HepG2 (cell line): ENCODE results near the gene RBSN. TPM values are rescaled to one million over a fixed set of nuclear protein-coding genes. Genes with fewer than 3 reads are reported as not detected.

Experiments
- FOXA1 ChIP-seq, 2 experiments: fragments of 450-650 bp in 1 of 2; sonication (generic) in 1 of 2; formaldehyde crosslinking in 1 of 2; IDR thresholded peaks; 2 replicates each; pipeline versions ENCODE4 v1.4.0 to v1.6.1; 2016 to 2020; ENCODE audit warnings: missing genetic modification reagents in 1 of 2
- GFI1 ChIP-seq: sonication (generic); formaldehyde crosslinking; IDR thresholded peaks from 2 replicates; pipeline ENCODE4 v1.5.0; 2020; ENCODE audit warnings: missing genetic modification reagents, mild to moderate bottlenecking, borderline replicate concordance
- KDM5B ChIP-seq: sonication (generic); formaldehyde crosslinking; IDR thresholded peaks from 2 replicates; pipeline ENCODE4 v1.4.0; 2020; ENCODE audit warnings: missing genetic modification reagents, mild to moderate bottlenecking, borderline replicate concordance
- KMT2A ChIP-seq: sonication (generic); formaldehyde crosslinking; IDR thresholded peaks from 2 replicates; pipeline ENCODE4 v1.4.0; 2020; ENCODE audit warnings: missing genetic modification reagents
- LBX2 ChIP-seq: sonication (generic); formaldehyde crosslinking; IDR thresholded peaks from 2 replicates; pipeline ENCODE4 v1.5.0; 2020; ENCODE audit warnings: missing genetic modification reagents, mild to moderate bottlenecking, borderline replicate concordance
- MAF1 ChIP-seq: sonication (generic); formaldehyde crosslinking; IDR thresholded peaks from 2 replicates; pipeline ENCODE4 v1.5.0; 2020; ENCODE audit warnings: missing genetic modification reagents, borderline replicate concordance
- NCOA2 ChIP-seq: sonication (generic); formaldehyde crosslinking; IDR thresholded peaks from 2 replicates; pipeline ENCODE4 v1.8.0; 2022; ENCODE audit warnings: inconsistent platforms
- PCBP1 ChIP-seq: fragments of 200-400 bp; formaldehyde crosslinking; IDR thresholded peaks from 2 replicates; pipeline ENCODE4 v1.6.1; 2017; ENCODE audit warnings: mild to moderate bottlenecking, low read depth, low read length, borderline replicate concordance
- PRMT3 ChIP-seq: sonication (generic); formaldehyde crosslinking; IDR thresholded peaks from 2 replicates; pipeline ENCODE4 v1.8.1; 2022; ENCODE audit warnings: low read depth, mild to moderate bottlenecking, moderate library complexity, missing genetic modification reagents, borderline replicate concordance
- SMARCE1 ChIP-seq: fragments of 450-650 bp; IDR thresholded peaks from 2 replicates; pipeline ENCODE4 v1.6.1; 2017; ENCODE audit warnings: borderline replicate concordance
- U2AF2 ChIP-seq: fragments of 200-400 bp; formaldehyde crosslinking; IDR thresholded peaks from 2 replicates; pipeline ENCODE4 v1.6.1; 2017; ENCODE audit warnings: low read depth, mild to moderate bottlenecking, low read length
- ZBTB8A ChIP-seq: sonication (generic); formaldehyde crosslinking; IDR thresholded peaks from 2 replicates; pipeline ENCODE4 v1.4.0; 2020; ENCODE audit warnings: mild to moderate bottlenecking, low read depth, missing genetic modification reagents, borderline replicate concordance
- ZNF260 ChIP-seq: sonication (generic); formaldehyde crosslinking; IDR thresholded peaks from 2 replicates; pipeline ENCODE4 v1.4.0; 2020; ENCODE audit warnings: missing genetic modification reagents, low read depth, mild to moderate bottlenecking, borderline replicate concordance
- ZNF333 ChIP-seq: sonication (generic); formaldehyde crosslinking; IDR thresholded peaks from 2 replicates; pipeline ENCODE4 v1.4.0; 2020; ENCODE audit warnings: mild to moderate bottlenecking, missing genetic modification reagents, borderline replicate concordance
- ZNF556 ChIP-seq: sonication (generic); formaldehyde crosslinking; IDR thresholded peaks from 2 replicates; pipeline ENCODE4 v1.4.0; 2020; ENCODE audit warnings: mild to moderate bottlenecking, missing genetic modification reagents, borderline replicate concordance
- ZNF577 ChIP-seq: sonication (generic); formaldehyde crosslinking; IDR thresholded peaks from 2 replicates; pipeline ENCODE4 v1.4.0; 2020; ENCODE audit warnings: mild to moderate bottlenecking, low read depth, missing genetic modification reagents, borderline replicate concordance
- ZNF639 ChIP-seq: conservative IDR thresholded peaks from 2 replicates; pipeline ENCODE4 v1.6.1; 2018; ENCODE audit warnings: missing genetic modification reagents
- polyA plus RNA-seq, 8 experiments: library from polyadenylated mRNA; depleted of rRNA in 3 of 8; stranded (reverse) in 7 of 8; unstranded in 1 of 8; fragments of >200 nt; fragmentation: Illumina TruSeq in 4 of 8; extraction: Trizol in 4 of 8; gene quantifications; 2 replicates each; pipeline versions ENCODE4 v1.2.1 to v1.2.3, GENCODE V29; 2011 to 2016; ENCODE audit warnings: low read depth in 4 of 8, missing spikeins in 1 of 8, mixed read lengths in 1 of 8; ENCODE audit not compliant: insufficient read depth in 1 of 8
- total RNA-seq, 5 experiments: library from RNA; depleted of rRNA; stranded (reverse); fragments of >200 nt; fragmentation: Illumina TruSeq; extraction: Trizol; gene quantifications; 2 replicates each; pipeline ENCODE4 v1.2.3, GENCODE V29; 2016; ENCODE audit warnings: low read depth in 1 of 5
- TF ChIP-seq, protein P1 (sequence below): sonication (generic); formaldehyde crosslinking; IDR thresholded peaks from 2 replicates; pipeline ENCODE4 v1.4.0; 2020; ENCODE audit warnings: missing genetic modification reagents, low read depth, mild to moderate bottlenecking, borderline replicate concordance
- TF ChIP-seq, protein P2 (sequence below): sonication (generic); formaldehyde crosslinking; IDR thresholded peaks from 2 replicates; pipeline ENCODE4 v1.4.0; 2020; ENCODE audit warnings: missing genetic modification reagents
- TF ChIP-seq, protein P3 (sequence below): sonication (generic); formaldehyde crosslinking; IDR thresholded peaks from 2 replicates; pipeline ENCODE4 v1.5.0; 2020; ENCODE audit warnings: missing genetic modification reagents
- TF ChIP-seq, protein P4 (sequence below): IDR thresholded peaks from 2 replicates; pipeline ENCODE4 v1.6.1; 2016; ENCODE audit warnings: missing biosample characterization, missing genetic modification reagents, low read depth

RBSN gene
- total and polyA plus RNA-seq, 2 of the 13 experiments (the other 11 are each of a cell fraction or from before 2014, with no cell fraction given), result 7.9 to 11.8 TPM

- TF ChIP-seq ZNF639 (CRISPR knock-in tag) (peak; percentile 66), LBX2 (CRISPR knock-in tag) (0 out of 2 replicates have a peak, but pooled peaks have one; percentile 44), PRMT3 (CRISPR knock-in tag) (no peak), ZBTB8A (CRISPR knock-in tag) (no peak), NCOA2 (CRISPR knock-in tag) (peak; percentile 56; the same call in 1 of the 2 replicates), ZNF260 (no peak), U2AF2 (no peak), ZNF556 (peak; percentile 69; the same call in 1 of the 2 replicates), SMARCE1 (no peak), ZNF333 (peak; percentile 70; the same call in 1 of the 2 replicates), ZNF577 (CRISPR knock-in tag) (no peak), GFI1 (CRISPR knock-in tag) (peak; percentile 62; the same call in 1 of the 2 replicates), KDM5B (CRISPR knock-in tag) (peak; percentile 89), FOXA1 (IDR thresholded peaks at IDR 0.05) (no peak), FOXA1 (CRISPR knock-in tag; IDR thresholded peaks at IDR 0.05) (no peak), PCBP1 (no peak), KMT2A (peak; percentile 84; the same call in 1 of the 2 replicates), MAF1 (CRISPR knock-in tag) (0 out of 2 replicates have a peak, but pooled peaks have one; percentile 68)
- TF ChIP-seq, protein P1, sequence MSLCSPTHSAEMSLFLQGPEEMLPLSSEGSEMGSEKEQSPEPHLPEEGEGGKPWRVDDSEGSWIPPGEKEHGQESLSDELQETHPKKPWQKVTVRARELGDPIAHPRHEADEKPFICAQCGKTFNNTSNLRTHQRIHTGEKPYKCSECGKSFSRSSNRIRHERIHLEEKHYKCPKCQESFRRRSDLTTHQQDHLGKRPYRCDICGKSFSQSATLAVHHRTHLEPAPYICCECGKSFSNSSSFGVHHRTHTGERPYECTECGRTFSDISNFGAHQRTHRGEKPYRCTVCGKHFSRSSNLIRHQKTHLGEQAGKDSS (CRISPR knock-in tag), result no peak
- TF ChIP-seq, protein P2, sequence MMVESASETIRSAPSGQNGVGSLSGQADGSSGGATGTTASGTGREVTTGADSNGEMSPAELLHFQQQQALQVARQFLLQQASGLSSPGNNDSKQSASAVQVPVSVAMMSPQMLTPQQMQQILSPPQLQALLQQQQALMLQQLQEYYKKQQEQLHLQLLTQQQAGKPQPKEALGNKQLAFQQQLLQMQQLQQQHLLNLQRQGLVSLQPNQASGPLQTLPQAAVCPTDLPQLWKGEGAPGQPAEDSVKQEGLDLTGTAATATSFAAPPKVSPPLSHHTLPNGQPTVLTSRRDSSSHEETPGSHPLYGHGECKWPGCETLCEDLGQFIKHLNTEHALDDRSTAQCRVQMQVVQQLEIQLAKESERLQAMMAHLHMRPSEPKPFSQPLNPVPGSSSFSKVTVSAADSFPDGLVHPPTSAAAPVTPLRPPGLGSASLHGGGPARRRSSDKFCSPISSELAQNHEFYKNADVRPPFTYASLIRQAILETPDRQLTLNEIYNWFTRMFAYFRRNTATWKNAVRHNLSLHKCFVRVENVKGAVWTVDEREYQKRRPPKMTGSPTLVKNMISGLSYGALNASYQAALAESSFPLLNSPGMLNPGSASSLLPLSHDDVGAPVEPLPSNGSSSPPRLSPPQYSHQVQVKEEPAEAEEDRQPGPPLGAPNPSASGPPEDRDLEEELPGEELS (CRISPR knock-in tag), result peak; percentile 46
- TF ChIP-seq, protein P3, sequence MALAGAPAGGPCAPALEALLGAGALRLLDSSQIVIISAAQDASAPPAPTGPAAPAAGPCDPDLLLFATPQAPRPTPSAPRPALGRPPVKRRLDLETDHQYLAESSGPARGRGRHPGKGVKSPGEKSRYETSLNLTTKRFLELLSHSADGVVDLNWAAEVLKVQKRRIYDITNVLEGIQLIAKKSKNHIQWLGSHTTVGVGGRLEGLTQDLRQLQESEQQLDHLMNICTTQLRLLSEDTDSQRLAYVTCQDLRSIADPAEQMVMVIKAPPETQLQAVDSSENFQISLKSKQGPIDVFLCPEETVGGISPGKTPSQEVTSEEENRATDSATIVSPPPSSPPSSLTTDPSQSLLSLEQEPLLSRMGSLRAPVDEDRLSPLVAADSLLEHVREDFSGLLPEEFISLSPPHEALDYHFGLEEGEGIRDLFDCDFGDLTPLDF (CRISPR knock-in tag), result peak; percentile 84
- TF ChIP-seq, protein P4, sequence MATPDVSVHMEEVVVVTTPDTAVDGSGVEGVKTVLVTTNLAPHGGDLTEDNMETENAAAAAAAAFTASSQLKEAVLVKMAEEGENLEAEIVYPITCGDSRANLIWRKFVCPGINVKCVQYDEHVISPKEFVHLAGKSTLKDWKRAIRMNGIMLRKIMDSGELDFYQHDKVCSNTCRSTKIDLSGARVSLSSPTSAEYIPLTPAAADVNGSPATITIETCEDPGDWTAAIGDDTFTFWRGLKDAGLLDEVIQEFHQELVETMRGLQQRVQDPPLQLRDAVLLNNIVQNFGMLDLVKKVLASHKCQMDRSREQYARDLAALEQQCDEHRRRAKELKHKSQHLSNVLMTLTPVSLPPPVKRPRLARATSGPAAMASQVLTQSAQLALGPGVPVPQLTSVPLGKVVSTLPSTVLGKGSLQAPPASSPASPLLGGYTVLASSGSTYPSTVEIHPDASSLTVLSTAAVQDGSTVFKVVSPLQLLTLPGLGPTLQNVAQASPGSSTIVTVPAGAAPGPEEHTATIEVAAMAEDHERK (CRISPR knock-in tag), result peak; percentile 67; the same call in 1 of the 2 replicates
These were observed 34.0 kb downstream of the RBSN start, which contains the start of gene MRPS25 (continued) for GRCh38 chr3:15064835-15065549.
